H9 (cell line): Measurements from ENCODE around the gene SHMT2. TPM values are rescaled to one million over a fixed set of nuclear protein-coding genes. Genes with fewer than 3 reads are reported as not detected.

Experiments
- DNase-seq: peaks from one replicate; pipeline ENCODE4 v3.0.0-alpha.2; 2017
- H2AFZ ChIP-seq: one replicate; pipeline ENCODE4 v1.6.1; 2013; ENCODE audit warnings: mild to moderate bottlenecking, low read length, control low read depth, moderate library complexity
- H2AK5ac ChIP-seq: 2 replicates; pipeline ENCODE4 v1.6.1; 2013; ENCODE audit warnings: low read length, control low read depth, mixed read lengths; ENCODE audit not compliant: insufficient read length
- H2BK120ac ChIP-seq: one replicate; pipeline ENCODE4 v1.6.1; 2013; ENCODE audit warnings: low read depth, mild to moderate bottlenecking, low read length, control low read depth, inconsistent platforms; ENCODE audit not compliant: poor library complexity, severe bottlenecking
- H2BK12ac ChIP-seq: 2 replicates; pipeline ENCODE4 v1.6.1; 2013; ENCODE audit warnings: low read length, control low read depth, mixed read lengths, low read depth; ENCODE audit not compliant: insufficient read length
- H2BK15ac ChIP-seq: 2 replicates; pipeline ENCODE4 v1.6.1; 2013; ENCODE audit warnings: low read depth, low read length, control low read depth
- H2BK20ac ChIP-seq: one replicate; pipeline ENCODE4 v1.6.1; 2013; ENCODE audit warnings: low read depth, mild to moderate bottlenecking, low read length, control low read depth, inconsistent platforms; ENCODE audit not compliant: poor library complexity, severe bottlenecking
- H2BK5ac ChIP-seq: 2 replicates; pipeline ENCODE4 v1.6.1; 2013; ENCODE audit warnings: low read length, control low read depth, mixed read lengths; ENCODE audit not compliant: insufficient read length
- H3K14ac ChIP-seq: 2 replicates; pipeline ENCODE4 v1.6.1; 2013; ENCODE audit warnings: low read length, control low read depth; ENCODE audit not compliant: insufficient read depth
- H3K18ac ChIP-seq: 2 replicates; pipeline ENCODE4 v1.6.1; 2013; ENCODE audit warnings: low read depth, mild to moderate bottlenecking, mixed read lengths, low read length, control low read depth; ENCODE audit not compliant: insufficient read length
- H3K23ac ChIP-seq: 2 replicates; pipeline ENCODE4 v1.6.1; 2013; ENCODE audit warnings: low read length, control low read depth, mixed read lengths, low read depth; ENCODE audit not compliant: insufficient read length
- H3K23me2 ChIP-seq: 2 replicates; pipeline ENCODE4 v1.6.1; 2013; ENCODE audit warnings: low read depth, mild to moderate bottlenecking, mixed read lengths, low read length, control low read depth; ENCODE audit not compliant: insufficient read length, poor library complexity, severe bottlenecking
- H3K27ac ChIP-seq: 2 replicates; pipeline ENCODE4 v1.5.1; 2013; ENCODE audit warnings: low read length, control low read depth, mixed read lengths, low read depth; ENCODE audit not compliant: insufficient read length
- H3K27me3 ChIP-seq: 2 replicates; pipeline ENCODE4 v1.6.1; 2013; ENCODE audit warnings: low read length, control low read depth, inconsistent platforms; ENCODE audit not compliant: insufficient read depth
- H3K4ac ChIP-seq: 2 replicates; pipeline ENCODE4 v1.6.1; 2013; ENCODE audit warnings: low read depth, mild to moderate bottlenecking, control low read depth, inconsistent platforms, low read length, moderate library complexity
- H3K4me1 ChIP-seq: 2 replicates; pipeline ENCODE4 v1.6.1; 2013; ENCODE audit warnings: low read length, control low read depth, inconsistent platforms; ENCODE audit not compliant: insufficient read depth
- H3K4me2 ChIP-seq: 2 replicates; pipeline ENCODE4 v1.6.1; 2013; ENCODE audit warnings: low read length, control low read depth, mixed read lengths; ENCODE audit not compliant: insufficient read length, insufficient read depth
- H3K56ac ChIP-seq: 2 replicates; pipeline ENCODE4 v1.6.1; 2013; ENCODE audit warnings: low read depth, mild to moderate bottlenecking, mixed read lengths, low read length, control low read depth; ENCODE audit not compliant: insufficient read length
- H3K79me1 ChIP-seq: 2 replicates; pipeline ENCODE4 v1.6.1; 2013; ENCODE audit warnings: low read depth, mild to moderate bottlenecking, moderate library complexity, low read length, control low read depth, inconsistent platforms; ENCODE audit not compliant: insufficient read depth, poor library complexity, severe bottlenecking
- H3K79me2 ChIP-seq: 2 replicates; pipeline ENCODE4 v1.6.1; 2013; ENCODE audit warnings: low read length, control low read depth, inconsistent platforms; ENCODE audit not compliant: insufficient read depth
- H3K9ac ChIP-seq: 2 replicates; pipeline ENCODE4 v1.6.1; 2013; ENCODE audit warnings: low read length, control low read depth, mixed read lengths; ENCODE audit not compliant: insufficient read length; ENCODE audit errors: extremely low read depth
- H3K9me3 ChIP-seq: one replicate; pipeline ENCODE4 v1.6.1; 2013; ENCODE audit warnings: low read depth, low read length, inconsistent platforms; ENCODE audit not compliant: control insufficient read depth
- H3T11ph ChIP-seq: one replicate; pipeline ENCODE4 v1.6.1; 2013; ENCODE audit warnings: mild to moderate bottlenecking, low read length, control low read depth, inconsistent platforms
- H4K20me1 ChIP-seq: one replicate; pipeline ENCODE4 v1.6.1; 2013; ENCODE audit not compliant: control insufficient read depth, insufficient read length, insufficient read depth
- H4K5ac ChIP-seq: 2 replicates; pipeline ENCODE4 v1.6.1; 2013; ENCODE audit warnings: low read depth, mild to moderate bottlenecking, mixed read lengths, low read length, control low read depth; ENCODE audit not compliant: insufficient read length
- H4K8ac ChIP-seq: replicated peaks from 2 replicates; pipeline ENCODE4 v1.6.1; 2013; ENCODE audit warnings: low read length, control low read depth, mixed read lengths, low read depth; ENCODE audit not compliant: insufficient read length
- H4K91ac ChIP-seq: 2 replicates; pipeline ENCODE4 v1.6.1; 2013; ENCODE audit warnings: low read depth, mild to moderate bottlenecking, moderate library complexity, mixed read lengths, low read length, control low read depth; ENCODE audit not compliant: insufficient read length
- H3K27ac Mint-ChIP-seq, 3 experiments: 2 replicates in 2 of 3; 3 replicates in 1 of 3; pipeline ENCODE4 v1.8.0; 2020 to 2021; ENCODE audit warnings: mixed read lengths in 3 of 3, mild to moderate bottlenecking in 1 of 3, moderate library complexity in 1 of 3
- H3K27me3 Mint-ChIP-seq: 2 replicates; pipeline ENCODE4 v1.8.0; 2021; ENCODE audit warnings: low read depth, mild to moderate bottlenecking, moderate library complexity, mixed read lengths
- H3K36me3 Mint-ChIP-seq, 3 experiments: 2 replicates in 2 of 3; 3 replicates in 1 of 3; pipeline ENCODE4 v1.8.0; 2020 to 2021; ENCODE audit warnings: low read depth in 3 of 3, mixed read lengths in 3 of 3; ENCODE audit not compliant: insufficient read depth in 1 of 3
- H3K4me1 Mint-ChIP-seq, 2 experiments: 2 replicates each; pipeline ENCODE4 v1.8.0; 2020; ENCODE audit warnings: mixed read lengths in 2 of 2
- H3K4me3 Mint-ChIP-seq, 2 experiments: 2 replicates in 1 of 2; 3 replicates in 1 of 2; pipeline ENCODE4 v1.8.0; 2020 to 2021; ENCODE audit warnings: mild to moderate bottlenecking in 2 of 2, mixed read lengths in 2 of 2, moderate library complexity in 1 of 2
- H3K9me3 Mint-ChIP-seq, 2 experiments: 2 replicates in 1 of 2; 3 replicates in 1 of 2; pipeline ENCODE4 v1.8.0; 2020; ENCODE audit warnings: mild to moderate bottlenecking in 2 of 2, mixed read lengths in 2 of 2, moderate library complexity in 1 of 2
- WGBS: extraction: QIAGEN DNeasy Blood & Tissue Kit; methylation state at CpG from one replicate; pipeline ENCODE4 v1.1.7; 2013; ENCODE audit warnings: missing lambda C conversion rate, low lambda C conversion rate, mixed read lengths; ENCODE audit not compliant: insufficient read length; ENCODE audit errors: extremely low coverage; 5-methylcytosine and 5-hydroxymethylcytosine counted together
- total RNA-seq: library from RNA; stranded (reverse); gene quantifications from 2 replicates; pipeline ENCODE4 v1.2.1, GENCODE V29; 2021
- TF ChIP-seq, protein P1 (sequence below): fragments of 200-600 bp; sonication (generic); conservative IDR thresholded peaks from 3 replicates; pipeline ENCODE4 v1.8.0; 2021; ENCODE audit warnings: antibody characterized with exemption, mild to moderate bottlenecking

SHMT2 gene
- total RNA-seq, 1 experiment from 2014 or later = 260 TPM

DNA sequence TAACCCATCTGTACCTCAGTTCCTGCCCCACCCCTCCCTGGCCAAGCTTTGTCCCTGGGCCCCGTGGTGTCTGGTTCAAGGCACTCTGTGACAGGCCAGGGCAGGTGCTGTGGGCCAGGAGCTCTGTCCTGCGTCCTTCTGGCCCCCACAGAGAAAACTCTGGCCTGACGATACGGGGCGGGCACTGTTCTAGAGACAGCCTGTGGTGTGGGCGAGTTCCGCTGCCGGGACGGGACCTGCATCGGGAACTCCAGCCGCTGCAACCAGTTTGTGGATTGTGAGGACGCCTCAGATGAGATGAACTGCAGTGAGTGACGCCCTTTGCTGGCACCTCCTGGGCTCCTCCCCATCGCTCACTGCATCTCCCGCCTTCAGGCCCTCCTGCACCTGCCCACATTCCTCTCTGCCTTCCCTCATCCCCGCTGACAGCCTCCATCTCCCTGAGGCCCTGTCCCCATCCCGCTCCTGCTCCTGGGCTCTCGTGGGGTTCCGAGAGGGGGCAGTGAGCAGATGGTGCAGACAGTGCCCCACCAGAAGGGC lies 35.7 kb upstream of the SHMT2 start:
- no peak overlapping the region for H3K4me2 ChIP-seq
- H3K4ac ChIP-seq = no peak overlapping the region
- no peaks in the 10 kb centered on the region for H4K20me1 ChIP-seq
- Mint-ChIP-seq H3K27me3 (no peaks in the 10 kb centered on the region; the same call in 1 of the 2 replicates), H3K36me3 (peaks cover 64 to 96% (median 94%) of the 10 kb centered on the region in 3 experiments), H3K4me3 (no peak overlapping the region), H3K27ac (no peak overlapping the region), H3K9me3 (no peaks in the 10 kb centered on the region; a peak in 1 of 5 replicates), H3K4me1 (no peaks in the 10 kb centered on the region)
- no peaks in the 10 kb centered on the region for H3K27me3 ChIP-seq
- H2BK20ac ChIP-seq = no peak overlapping the region
- H3K9ac ChIP-seq = no peak overlapping the region
- H4K5ac ChIP-seq = no peak overlapping the region
- H3K18ac ChIP-seq = no peak overlapping the region
- H3K27ac ChIP-seq = no peak overlapping the region
- no peak for DNase-seq
- H3K14ac ChIP-seq = no peak overlapping the region
- H3K79me1 ChIP-seq = no peaks in the 10 kb centered on the region
- no peak overlapping the region for H3K23ac ChIP-seq
- no peak overlapping the region for H4K91ac ChIP-seq
- no peaks in the 10 kb centered on the region for H3K79me2 ChIP-seq
- no peak overlapping the region for H2BK120ac ChIP-seq
- H3K56ac ChIP-seq = no peak overlapping the region
- no peak overlapping the region for H3T11ph ChIP-seq
- no peak overlapping the region for H2BK15ac ChIP-seq
- H3K23me2 ChIP-seq = no peaks in the 10 kb centered on the region
- H3K4me1 ChIP-seq = no peaks in the 10 kb centered on the region
- no peak overlapping the region for H2BK5ac ChIP-seq
- no CpG with 5 or more reads among the region's 19 CpGs for WGBS
- H2BK12ac ChIP-seq = no peak overlapping the region
- TF ChIP-seq, protein P1, sequence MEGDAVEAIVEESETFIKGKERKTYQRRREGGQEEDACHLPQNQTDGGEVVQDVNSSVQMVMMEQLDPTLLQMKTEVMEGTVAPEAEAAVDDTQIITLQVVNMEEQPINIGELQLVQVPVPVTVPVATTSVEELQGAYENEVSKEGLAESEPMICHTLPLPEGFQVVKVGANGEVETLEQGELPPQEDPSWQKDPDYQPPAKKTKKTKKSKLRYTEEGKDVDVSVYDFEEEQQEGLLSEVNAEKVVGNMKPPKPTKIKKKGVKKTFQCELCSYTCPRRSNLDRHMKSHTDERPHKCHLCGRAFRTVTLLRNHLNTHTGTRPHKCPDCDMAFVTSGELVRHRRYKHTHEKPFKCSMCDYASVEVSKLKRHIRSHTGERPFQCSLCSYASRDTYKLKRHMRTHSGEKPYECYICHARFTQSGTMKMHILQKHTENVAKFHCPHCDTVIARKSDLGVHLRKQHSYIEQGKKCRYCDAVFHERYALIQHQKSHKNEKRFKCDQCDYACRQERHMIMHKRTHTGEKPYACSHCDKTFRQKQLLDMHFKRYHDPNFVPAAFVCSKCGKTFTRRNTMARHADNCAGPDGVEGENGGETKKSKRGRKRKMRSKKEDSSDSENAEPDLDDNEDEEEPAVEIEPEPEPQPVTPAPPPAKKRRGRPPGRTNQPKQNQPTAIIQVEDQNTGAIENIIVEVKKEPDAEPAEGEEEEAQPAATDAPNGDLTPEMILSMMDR = no peak
- no peak overlapping the region for H2AK5ac ChIP-seq
- H4K8ac ChIP-seq = no peak overlapping the region
- H3K9me3 ChIP-seq = no peaks in the 10 kb centered on the region
- no peak overlapping the region for H2AFZ ChIP-seq
